ENCODE results near the gene C15orf40. TPM values are rescaled to one million over a fixed set of nuclear protein-coding genes. Genes with fewer than 3 reads are reported as not detected.

Gene C15orf40
- total RNA-seq, 1 donor from 2014 or later = 41.9 TPM

DNA sequence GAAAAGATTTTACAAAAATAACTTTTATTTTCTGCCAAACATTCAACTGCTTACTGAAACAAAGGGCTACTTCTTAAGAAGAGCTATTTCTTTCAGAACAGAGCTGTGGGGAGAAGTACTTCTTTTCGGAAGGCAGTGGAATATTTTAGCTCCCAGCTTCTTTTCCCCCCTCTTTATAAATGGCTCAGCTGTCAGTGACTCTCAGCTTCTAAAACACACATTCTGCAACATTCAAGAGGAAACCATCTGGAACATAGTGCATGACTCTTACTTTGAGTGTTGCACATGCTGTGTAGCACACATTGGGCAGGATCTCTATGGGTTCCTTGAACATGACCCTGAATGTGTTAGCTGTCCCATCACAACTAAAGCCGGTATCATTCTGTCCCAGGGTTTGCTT, 7.0 kb upstream of the C15orf40 start:
- ATAC-seq (ENCODE audit: low read depth) = no peak
- CTCF ChIA-PET = interaction anchor here (1.0 kb wide), 1 partner anchor 14 kb away, joined by 3 read pairs; no protein-coding TSS in a partner anchor
- intact Hi-C loops (cut with micrococcal nuclease) = no loop called here

GRCh38 chr15:83016906-83017305, 5.5 kb upstream of the C15orf40 start:
- H3K9me3 Mint-ChIP-seq = no peaks in the 10 kb centered on the region
- no peak for TF ChIP-seq CTCF (IDR thresholded peaks at IDR 0.05)
- H3K4me3 Mint-ChIP-seq = no peak overlapping the region
- POLR2A ChIA-PET = no interaction called here
- intact Hi-C loops (cut with micrococcal nuclease) = no loop called here
- H3K36me3 Mint-ChIP-seq (ENCODE audit: low read depth) = peaks cover 41% of the 10 kb centered on the region
- ATAC-seq (ENCODE audit: low read depth) = no peak
- CTCF ChIA-PET = no interaction called here
- DNase-seq = no peak
- H3K4me1 Mint-ChIP-seq = peaks cover 18% of the 10 kb centered on the region
- H3K27ac Mint-ChIP-seq = no peak overlapping the region
- H3K27me3 Mint-ChIP-seq = no peaks in the 10 kb centered on the region

More for the DNA sequence above, 7.0 kb upstream of the C15orf40 start:
- H3K27ac Mint-ChIP-seq = no peak overlapping the region
- DNase-seq = no peak
- H3K27me3 Mint-ChIP-seq = no peaks in the 10 kb centered on the region
- H3K36me3 Mint-ChIP-seq (ENCODE audit: low read depth) = peaks cover 41% of the 10 kb centered on the region
- no peaks in the 10 kb centered on the region for H3K9me3 Mint-ChIP-seq
- peaks cover 6% of the 10 kb centered on the region for H3K4me1 Mint-ChIP-seq
- no peak for TF ChIP-seq CTCF (IDR thresholded peaks at IDR 0.05)
- no peak overlapping the region for H3K4me3 Mint-ChIP-seq
- POLR2A ChIA-PET = no interaction called here

- intact Hi-C loops (cut with micrococcal nuclease) = no loop called here
- Mint-ChIP-seq H3K4me1 (peaks cover 28% of the 10 kb centered on the region), H3K36me3 (ENCODE audit: low read depth) (peaks cover 40% of the 10 kb centered on the region), H3K4me3 (no peak overlapping the region), H3K27me3 (no peaks in the 10 kb centered on the region), H3K9me3 (no peaks in the 10 kb centered on the region), H3K27ac (no peak overlapping the region)
- DNase-seq (no peak), ATAC-seq (ENCODE audit: low read depth) (no peak)
- POLR2A ChIA-PET = no interaction called here
- CTCF ChIA-PET = no interaction called here
- no peak for TF ChIP-seq CTCF (IDR thresholded peaks at IDR 0.05)
These were observed 3.9 kb upstream of the C15orf40 start for GRCh38 chr15:83015361-83015760.

GRCh38 chr15:83014205-83014653, 2.8 kb upstream of the C15orf40 start:
- POLR2A ChIA-PET = interaction anchor here (0.8 kb wide), 1 partner anchor 28 kb away, joined by 4 read pairs; the partner anchor contains the start of gene RAMAC

DNA sequence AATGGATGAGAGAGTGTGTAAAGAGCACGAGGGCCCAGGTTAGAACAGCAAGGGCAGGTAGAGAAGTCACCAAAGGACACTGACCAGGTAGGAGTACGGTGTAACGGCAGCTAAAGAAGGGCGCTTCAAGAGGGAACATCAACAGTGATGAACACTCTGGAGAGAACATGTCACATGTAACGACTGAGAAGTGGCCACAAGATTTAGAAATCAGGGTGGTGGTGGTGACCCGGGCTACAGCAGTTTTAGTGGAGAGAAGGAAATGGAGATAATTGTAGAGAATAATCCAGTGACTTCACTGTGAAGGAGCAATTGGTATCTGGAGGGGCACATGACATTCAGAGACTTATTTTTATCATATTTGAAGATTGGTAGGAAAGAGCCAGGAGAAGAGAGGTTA, 1.2 kb upstream of the C15orf40 start:
- peaks cover 40% of the 10 kb centered on the region for H3K4me1 Mint-ChIP-seq
- peak overlapping the region; percentile 97 for H3K4me3 Mint-ChIP-seq
- no peaks in the 10 kb centered on the region for H3K9me3 Mint-ChIP-seq
- peak overlapping the region; percentile 87 for H3K27ac Mint-ChIP-seq
- CTCF ChIA-PET = no interaction called here
- no peak for TF ChIP-seq CTCF (IDR thresholded peaks at IDR 0.05)
- H3K27me3 Mint-ChIP-seq = no peaks in the 10 kb centered on the region
- ATAC-seq (ENCODE audit: low read depth) = no peak
- DNase-seq = no peak
- peaks cover 35% of the 10 kb centered on the region for H3K36me3 Mint-ChIP-seq (ENCODE audit: low read depth)
- POLR2A ChIA-PET = interaction anchor here (1.2 to 2.9 kb wide), 3 partner anchors 11 to 203 kb away, joined by 4 to 13 read pairs (median 4); partner anchors contain the start of gene WHAMM
- intact Hi-C loops (cut with micrococcal nuclease) = loop anchor here (5.0 kb wide), 2 partner anchors 95 to 545 kb away; partner anchors contain the start of gene TM6SF1

More at GRCh38 chr15:83014205-83014653, 2.8 kb upstream of the C15orf40 start:
- H3K36me3 Mint-ChIP-seq (ENCODE audit: low read depth) = peaks cover 38% of the 10 kb centered on the region
- no peaks in the 10 kb centered on the region for H3K9me3 Mint-ChIP-seq
- no peak overlapping the region for H3K4me3 Mint-ChIP-seq
- peaks cover 37% of the 10 kb centered on the region for H3K4me1 Mint-ChIP-seq
- H3K27me3 Mint-ChIP-seq = no peaks in the 10 kb centered on the region
- ATAC-seq (ENCODE audit: low read depth) (no peak), DNase-seq (no peak)
- intact Hi-C loops (cut with micrococcal nuclease) = loop anchor here (5.0 kb wide), 2 partner anchors 93 to 543 kb away; partner anchors contain the start of gene TM6SF1
- no peak for TF ChIP-seq CTCF (IDR thresholded peaks at IDR 0.05)
- CTCF ChIA-PET = no interaction called here
- H3K27ac Mint-ChIP-seq = no peak overlapping the region
